ENCODE measurements around the gene TSC22D4.

DNA sequence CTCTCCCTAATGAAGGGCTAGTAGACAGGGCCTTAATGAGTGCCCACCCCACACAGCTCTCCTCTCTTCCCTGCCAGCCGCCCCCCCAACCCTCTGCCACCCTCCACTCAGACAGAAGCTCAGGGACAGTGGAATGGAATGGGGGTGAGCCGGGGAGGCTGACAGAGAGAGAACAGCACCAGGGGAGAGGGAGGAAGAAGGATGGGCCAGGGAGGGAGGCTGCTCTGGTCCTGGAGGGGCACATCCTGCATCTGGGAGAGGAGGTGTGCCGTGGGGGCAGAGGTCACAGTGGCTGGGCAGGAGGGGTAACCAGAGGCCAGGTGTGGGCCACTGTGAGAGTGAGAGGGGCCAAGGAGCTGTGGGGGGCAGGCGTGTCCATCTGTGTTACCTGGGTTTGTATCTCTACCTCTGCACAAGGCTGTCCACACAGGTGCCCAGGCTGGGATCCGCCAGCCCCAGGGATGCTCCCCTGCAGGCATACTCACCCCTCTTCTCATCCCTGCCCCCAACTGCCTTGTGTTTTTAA lies 7.2 kb upstream of the TSC22D4 start:
- TF ChIP-seq CTCF (conservative IDR thresholded peaks at IDR 0.05) (no peak), EZH2 (IDR thresholded peaks at IDR 0.05; ENCODE audit: low read depth) (no peak)
